HG02623 (cell line): ENCODE measurements around the gene PCDHA11.
"Not testable (repeated sequence)": the region's sequence is repeated elsewhere in the genome, so short reads cannot be mapped to it uniquely, and the experiment has no call there.

Experiments
- ATAC-seq: cut with Tn5 transposase; IDR thresholded peaks from one replicate; pipeline ENCODE4 v1.9.1; 2021; ENCODE audit warnings: moderate library complexity; ENCODE audit not compliant: unreplicated experiment

The PCDHA11 gene

DNA sequence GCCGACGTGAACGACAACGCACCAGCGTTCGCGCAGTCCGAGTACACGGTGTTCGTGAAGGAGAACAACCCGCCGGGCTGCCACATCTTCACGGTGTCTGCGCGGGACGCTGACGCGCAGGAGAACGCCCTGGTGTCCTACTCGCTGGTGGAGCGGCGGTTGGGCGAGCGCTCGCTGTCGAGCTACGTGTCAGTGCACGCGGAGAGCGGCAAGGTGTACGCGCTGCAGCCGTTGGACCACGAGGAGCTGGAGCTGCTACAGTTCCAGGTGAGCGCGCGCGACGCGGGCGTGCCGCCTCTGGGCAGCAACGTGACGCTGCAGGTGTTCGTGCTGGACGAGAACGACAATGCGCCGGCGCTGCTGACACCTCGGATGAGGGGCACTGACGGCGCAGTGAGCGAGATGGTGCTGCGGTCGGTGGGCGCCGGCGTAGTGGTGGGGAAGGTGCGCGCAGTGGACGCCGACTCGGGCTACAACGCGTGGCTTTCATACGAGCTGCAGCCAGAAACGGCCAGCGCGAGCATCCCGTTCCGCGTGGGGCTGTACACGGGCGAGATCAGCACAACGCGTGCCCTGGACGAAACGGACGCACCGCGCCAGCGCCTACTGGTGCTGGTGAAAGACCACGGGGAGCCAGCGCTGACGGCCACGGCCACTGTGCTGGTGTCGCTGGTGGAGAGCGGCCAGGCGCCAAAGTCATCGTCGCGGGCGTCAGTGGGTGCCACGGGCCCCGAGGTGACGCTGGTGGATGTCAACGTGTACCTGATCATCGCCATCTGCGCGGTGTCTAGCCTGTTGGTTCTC lies 18.7 kb upstream of the PCDHA11 start:
- ATAC-seq = not testable (repeated sequence)

DNA sequence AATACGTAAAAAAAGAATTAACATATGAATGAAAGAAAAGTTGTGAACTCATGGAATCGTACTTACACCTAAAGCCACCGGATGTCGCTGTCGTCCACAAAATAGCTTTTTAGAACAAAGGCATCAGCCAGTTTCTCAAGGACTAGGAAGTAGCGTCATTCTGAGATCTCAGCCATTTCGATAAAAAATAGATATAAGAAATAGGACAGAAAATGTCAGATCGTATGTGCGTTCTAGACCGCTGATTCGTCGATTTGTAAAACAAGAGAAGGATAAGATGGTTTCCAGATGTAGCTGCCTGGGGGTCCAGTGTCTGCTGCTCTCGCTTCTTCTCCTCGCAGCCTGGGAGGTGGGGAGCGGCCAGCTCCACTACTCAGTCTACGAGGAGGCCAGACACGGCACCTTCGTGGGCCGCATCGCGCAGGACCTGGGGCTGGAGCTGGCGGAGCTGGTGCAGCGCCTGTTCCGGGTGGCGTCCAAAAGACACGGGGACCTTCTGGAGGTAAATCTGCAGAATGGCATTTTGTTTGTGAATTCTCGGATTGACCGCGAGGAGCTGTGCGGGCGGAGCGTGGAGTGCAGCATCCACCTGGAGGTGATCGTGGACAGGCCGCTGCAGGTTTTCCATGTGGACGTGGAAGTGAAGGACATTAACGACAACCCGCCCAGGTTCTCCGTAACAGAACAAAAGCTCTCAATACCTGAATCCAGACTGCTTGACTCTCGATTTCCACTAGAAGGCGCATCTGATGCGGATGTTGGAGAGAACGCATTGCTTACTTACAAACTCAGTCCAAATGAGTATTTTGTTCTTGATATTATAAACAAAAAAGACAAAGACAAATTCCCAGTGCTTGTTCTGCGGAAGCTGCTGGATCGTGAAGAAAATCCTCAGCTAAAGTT lies 12.7 kb upstream of the PCDHA11 start, which contains the start of gene PCDHA10:
PCDHA10 (plus strand) TSS at position 126 of the 903 bp plus-strand sequence; CDS start at position 278, 152 bp downstream.
- ATAC-seq = no peak

DNA sequence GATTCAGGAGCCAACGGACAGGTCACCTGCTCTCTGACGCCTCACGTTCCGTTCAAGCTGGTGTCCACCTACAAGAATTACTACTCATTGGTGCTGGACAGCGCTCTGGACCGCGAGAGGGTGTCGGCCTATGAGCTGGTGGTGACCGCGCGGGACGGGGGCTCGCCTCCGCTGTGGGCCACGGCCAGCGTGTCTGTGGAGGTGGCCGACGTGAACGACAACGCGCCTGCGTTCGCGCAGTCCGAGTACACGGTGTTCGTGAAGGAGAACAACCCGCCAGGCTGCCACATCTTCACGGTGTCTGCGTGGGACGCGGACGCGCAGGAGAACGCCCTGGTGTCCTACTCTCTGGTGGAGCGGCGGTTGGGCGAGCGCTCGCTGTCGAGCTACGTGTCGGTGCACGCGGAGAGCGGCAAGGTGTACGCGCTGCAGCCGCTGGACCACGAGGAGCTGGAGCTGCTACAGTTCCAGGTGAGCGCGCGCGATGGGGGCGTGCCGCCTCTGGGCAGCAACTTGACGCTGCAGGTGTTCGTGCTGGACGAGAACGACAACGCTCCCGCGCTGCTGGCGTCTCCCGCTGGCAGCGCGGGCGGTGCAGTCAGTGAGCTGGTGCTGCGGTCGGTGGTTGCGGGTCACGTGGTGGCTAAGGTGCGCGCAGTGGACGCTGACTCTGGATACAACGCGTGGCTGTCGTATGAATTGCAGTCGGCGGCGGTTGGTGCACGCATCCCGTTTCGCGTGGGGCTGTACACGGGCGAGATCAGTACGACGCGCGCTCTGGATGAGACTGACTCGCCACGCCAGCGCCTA lies 11.4 kb upstream of the PCDHA11 start:
- ATAC-seq = no peak

DNA sequence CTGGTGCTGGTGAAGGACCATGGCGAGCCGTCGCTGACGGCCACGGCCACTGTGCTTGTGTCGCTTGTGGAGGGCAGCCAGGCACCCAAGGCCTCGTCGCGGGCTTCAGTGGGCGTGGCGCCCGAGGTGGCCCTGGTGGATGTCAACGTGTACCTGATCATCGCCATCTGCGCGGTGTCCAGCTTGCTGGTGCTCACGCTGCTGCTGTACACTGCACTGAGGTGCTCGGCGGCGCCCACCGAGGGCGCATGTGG lies 10.8 kb upstream of the PCDHA11 start:
- ATAC-seq = no peak

DNA sequence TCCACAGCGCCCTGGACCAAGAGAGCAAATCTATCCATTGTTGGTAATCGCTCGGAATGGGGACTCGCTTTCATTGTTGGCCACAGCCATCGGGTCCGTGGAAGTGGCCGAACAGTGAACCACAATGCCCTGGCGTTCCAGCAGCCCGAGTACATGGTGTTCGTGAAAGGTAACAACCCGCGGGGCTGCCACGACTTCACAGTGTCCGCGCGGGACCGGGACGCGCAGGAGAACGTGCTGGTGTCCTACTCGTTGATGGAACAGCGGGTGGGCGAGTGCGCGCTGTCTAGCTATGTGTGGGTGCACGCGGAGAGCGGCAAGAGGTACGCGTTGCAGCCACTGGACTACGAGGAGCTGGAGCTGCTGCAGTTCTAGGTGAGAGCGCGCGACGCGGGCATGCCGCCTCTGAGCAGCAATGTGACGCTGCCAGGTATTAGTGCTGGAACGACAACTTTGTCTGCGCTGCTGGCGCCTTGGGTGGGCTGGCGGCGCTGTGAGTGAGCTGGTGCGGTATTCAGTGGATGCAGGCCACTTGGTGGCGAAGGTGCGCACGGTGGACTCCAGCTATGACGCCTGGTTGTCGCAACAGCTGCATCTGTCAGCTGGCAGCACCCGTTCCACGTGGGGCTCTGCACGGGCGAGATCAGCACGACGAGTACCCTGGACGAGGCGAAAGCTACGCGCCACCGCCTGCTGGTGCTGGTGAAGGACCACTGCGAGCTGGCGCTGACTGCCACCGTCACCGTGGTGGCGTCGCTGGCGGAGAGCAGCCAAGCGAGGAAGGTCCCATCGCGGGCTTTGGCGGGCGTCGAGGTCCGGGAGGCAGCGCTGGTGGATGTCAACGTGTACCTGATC lies 6.1 kb upstream of the PCDHA11 start:
- no peak for ATAC-seq

DNA sequence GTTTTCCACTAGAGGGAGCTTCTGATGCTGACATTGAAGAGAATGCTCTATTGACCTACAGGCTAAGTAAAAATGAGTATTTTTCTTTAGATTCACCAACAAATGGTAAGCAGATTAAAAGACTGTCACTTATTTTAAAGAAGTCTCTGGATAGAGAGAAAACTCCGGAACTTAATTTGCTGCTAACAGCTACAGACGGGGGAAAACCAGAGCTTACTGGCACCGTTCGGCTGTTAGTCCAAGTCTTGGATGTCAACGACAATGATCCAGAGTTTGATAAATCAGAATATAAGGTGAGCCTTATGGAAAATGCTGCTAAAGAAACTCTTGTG lies 764 bp downstream of the PCDHA11 start:
- no peak for ATAC-seq

DNA sequence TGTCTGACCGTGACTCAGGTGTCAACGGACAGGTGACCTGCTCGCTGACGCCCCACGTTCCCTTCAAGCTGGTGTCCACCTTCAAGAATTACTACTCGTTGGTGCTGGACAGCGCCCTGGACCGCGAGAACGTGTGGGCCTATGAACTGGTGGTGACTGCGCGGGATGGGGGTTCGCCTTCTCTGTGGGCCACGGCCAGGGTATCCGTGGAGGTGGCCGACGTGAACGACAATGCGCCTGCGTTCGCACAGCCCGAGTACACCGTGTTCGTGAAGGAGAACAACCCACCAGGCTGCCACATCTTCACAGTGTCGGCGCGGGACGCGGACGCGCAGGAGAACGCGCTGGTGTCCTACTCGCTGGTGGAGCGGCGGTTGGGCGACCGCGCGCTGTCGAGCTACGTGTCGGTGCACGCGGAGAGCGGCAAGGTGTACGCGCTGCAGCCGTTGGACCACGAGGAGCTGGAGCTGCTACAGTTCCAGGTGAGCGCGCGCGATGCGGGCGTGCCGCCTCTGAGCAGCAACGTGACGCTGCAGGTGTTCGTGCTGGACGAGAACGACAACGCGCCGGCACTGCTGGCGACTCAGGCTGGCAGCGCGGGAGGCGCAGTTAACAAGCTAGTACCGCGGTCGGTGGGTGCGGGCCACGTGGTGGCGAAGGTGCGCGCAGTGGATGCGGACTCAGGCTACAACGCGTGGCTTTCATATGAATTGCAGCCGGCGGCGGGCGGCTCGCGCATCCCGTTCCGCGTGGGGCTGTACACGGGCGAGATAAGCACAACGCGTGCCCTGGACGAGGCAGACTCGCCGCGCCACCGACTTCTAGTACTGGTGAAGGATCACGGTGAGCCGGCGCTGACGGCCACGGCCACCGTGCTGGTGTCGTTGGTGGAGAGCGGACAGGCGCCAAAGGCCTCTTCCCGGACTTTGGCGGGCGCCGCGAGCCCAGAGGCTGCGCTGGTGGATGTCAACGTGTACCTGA lies 1.8 kb downstream of the PCDHA11 start:
- ATAC-seq = no peak

DNA sequence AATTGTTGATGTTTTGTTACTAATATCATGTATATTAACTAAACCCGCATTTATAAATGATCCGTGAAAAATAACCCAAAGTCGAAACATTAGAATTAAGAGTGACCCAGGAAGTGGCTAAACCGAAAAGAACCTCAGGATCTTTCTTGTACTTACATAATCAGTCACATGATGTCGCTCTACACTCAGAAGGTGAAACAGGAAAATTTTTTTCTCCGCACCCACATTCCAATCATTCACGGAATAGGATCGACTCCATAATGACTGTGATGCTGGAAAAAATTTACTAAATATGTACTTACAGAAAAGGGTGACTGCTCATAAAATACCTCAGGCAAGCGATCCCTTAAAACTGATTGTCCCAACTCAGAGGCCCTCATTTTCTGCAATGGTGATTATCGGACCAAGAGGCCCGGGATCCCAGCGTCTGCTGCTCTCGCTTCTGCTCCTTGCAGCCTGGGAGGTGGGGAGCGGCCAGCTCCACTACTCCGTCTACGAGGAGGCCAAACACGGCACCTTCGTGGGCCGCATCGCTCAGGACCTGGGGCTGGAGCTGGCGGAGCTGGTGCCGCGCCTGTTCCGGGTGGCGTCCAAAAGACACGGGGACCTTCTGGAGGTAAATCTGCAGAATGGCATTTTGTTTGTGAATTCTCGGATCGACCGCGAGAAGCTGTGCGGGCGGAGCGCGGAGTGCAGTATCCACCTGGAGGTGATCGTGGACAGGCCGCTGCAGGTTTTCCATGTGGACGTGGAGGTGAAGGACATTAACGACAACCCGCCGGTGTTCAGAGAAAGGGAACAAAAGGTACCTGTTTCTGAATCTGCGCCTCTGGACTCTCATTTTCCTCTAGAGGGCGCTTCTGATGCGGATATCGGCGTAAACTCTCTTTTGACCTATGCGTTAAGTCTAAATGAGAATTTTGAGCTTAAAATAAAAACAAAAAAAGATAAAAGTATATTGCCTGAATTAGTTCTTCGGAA lies 6.6 kb downstream of the PCDHA11 start, which contains the start of gene PCDHA12:
PCDHA12 (plus strand) TSS at position 224 of the 981 bp plus-strand sequence; CDS start at position 389, 165 bp downstream.
- no peak for ATAC-seq

DNA sequence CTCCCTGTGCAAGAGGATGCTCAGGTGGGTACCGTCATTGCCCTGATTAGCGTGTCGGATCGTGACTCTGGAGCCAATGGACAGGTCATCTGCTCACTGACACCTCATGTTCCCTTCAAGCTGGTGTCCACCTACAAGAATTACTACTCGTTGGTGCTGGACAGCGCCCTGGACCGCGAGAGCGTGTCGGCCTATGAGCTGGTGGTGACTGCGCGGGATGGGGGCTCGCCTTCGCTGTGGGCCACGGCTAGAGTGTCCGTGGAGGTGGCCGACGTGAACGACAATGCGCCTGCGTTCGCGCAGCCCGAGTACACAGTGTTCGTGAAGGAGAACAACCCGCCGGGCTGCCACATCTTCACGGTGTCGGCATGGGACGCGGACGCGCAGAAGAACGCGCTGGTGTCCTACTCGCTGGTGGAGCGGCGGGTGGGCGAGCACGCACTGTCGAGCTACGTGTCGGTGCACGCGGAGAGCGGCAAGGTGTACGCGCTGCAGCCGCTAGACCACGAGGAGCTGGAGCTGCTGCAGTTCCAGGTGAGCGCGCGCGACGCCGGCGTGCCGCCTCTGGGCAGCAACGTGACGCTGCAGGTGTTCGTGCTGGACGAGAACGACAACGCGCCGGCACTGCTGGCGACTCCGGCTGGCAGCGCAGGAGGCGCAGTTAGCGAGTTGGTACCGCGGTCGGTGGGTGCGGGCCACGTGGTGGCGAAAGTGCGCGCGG lies 7.9 kb downstream of the PCDHA11 start:
- not testable (repeated sequence) for ATAC-seq

DNA sequence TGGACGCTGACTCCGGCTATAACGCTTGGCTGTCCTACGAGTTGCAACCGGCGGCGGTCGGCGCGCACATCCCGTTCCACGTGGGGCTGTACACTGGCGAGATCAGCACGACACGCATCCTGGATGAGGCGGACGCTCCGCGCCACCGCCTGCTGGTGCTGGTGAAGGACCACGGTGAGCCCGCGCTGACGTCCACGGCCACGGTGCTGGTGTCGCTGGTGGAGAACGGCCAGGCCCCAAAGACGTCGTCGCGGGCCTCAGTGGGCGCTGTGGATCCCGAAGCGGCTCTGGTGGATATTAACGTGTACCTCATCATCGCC lies 8.5 kb downstream of the PCDHA11 start:
- no peak for ATAC-seq

DNA sequence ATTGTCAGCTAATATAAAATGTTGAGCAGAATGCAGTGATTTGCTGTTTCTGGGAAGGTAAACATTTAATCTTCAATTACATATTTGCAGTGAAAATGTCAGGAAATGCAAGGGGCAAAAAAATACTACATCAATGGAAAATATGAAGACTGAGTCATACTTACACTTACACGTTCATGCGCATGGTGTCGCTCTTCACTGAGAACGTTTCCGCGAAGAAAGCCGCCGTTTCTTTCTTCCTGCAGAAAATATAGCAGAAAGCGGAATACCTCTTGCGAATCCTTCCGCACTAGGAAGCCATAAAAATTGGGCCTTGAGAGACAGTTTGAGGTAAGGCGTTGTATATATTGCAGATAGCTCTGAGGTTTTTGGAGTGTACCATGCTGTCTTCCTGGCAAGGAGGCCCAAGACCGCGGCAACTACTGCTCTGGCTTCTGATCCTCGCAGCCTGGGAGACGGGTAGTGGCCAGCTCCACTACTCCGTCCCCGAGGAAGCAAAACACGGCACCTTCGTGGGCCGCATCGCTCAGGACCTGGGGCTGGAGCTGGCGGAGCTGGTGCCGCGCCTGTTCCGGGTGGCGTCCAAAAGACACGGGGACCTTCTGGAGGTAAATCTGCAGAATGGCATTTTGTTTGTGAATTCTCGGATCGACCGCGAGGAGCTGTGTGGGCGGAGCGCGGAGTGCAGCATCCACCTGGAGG lies 13.3 kb downstream of the PCDHA11 start, which contains the start of gene PCDHA13:
PCDHA13 (plus strand) TSS at position 236 of the 702 bp plus-strand sequence; CDS start at position 381, 145 bp downstream.
- ATAC-seq = no peak

DNA sequence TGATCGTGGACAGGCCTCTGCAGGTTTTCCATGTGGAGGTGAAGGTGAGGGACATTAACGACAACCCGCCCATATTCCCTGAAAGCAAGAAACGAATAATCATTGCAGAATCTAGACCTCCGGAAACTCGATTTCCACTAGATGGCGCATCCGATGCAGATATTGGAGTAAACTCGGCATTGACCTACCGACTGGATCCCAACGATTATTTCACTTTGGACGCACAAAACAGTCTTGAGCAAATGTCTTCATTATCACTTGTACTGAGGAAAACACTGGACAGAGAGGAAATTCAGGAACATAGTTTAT lies 13.8 kb downstream of the PCDHA11 start:
- ATAC-seq = no peak

DNA sequence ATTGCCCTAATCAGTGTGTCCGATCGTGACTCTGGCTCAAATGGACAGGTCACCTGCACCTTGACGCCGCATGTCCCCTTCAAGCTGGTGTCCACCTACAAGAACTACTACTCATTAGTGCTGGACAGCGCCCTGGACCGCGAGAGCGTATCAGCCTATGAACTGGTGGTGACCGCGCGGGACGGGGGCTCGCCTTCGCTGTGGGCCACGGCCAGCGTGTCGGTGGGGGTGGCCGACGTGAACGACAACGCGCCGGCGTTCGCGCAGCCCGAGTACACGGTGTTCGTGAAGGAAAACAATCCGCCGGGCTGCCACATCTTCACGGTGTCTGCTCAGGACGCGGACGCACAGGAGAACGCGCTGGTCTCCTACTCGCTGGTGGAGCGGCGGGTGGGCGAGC lies 14.6 kb downstream of the PCDHA11 start:
- ATAC-seq = no peak

DNA sequence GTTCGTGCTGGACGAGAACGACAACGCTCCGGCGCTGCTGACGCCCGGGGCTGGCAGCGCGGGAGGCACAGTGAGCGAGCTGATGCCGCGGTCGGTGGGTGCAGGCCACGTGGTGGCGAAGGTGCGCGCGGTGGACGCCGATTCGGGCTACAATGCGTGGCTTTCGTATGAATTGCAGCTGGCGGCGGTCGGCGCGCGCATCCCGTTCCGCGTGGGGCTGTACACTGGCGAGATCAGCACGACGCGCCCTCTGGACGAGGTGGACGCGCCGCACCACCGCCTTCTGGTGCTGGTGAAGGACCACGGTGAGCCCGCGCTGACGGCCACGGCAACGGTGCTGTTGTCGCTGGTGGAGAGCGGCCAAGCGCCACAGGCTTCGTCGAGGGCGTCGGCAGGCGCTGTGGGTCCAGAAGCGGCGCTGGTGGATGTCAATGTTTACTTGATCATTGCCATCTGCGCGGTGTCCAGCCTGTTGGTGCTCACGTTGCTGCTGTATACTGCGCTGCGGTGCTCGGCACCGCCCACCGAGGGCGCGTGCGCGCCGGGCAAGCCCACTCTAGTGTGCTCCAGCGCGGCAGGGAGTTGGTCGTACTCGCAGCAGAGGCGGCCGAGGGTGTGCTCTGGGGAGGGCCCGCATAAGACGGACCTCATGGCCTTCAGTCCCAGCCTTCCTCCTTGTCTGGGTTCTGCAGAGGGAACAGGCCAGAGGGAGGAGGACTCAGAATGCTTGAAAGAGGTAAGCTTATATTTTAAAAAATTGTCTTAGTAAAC lies 15.4 kb downstream of the PCDHA11 start:
- no peak for ATAC-seq

DNA sequence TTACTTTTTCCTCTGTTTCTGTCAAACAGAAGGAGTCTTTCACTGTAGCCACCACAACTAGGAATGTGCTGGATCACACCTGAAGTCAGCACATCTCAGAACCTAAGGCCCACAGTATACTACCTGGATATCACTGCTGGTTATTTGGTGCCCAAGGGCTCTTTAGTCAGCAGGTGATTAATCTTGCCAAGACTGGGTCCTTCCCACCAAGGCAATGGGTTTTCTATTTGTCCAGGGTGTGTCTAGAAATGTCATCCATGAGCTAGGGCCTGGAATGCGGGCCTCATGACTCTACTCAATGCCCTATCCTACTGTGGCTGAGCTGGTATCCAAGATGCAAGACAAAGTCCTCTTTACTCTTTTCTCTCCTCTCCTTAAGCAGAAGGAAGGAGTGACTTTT lies 47.6 kb downstream of the PCDHA11 start:
- ATAC-seq = no peak
